Stimulated activated CD8-positive, alpha-beta memory T cell treated with anti-CD3 and anti-CD28 coated beads, Interleukin-12 subunit alpha, Interleukin-12 subunit beta, amount 100 ng/mL, for 24 hours (primary cell): ENCODE measurements around the gene FAM110C.
A peak's percentile ranks its signal among the peaks of the same experiment; 100 is the strongest.
"Not testable (repeated sequence)": the region's sequence is repeated elsewhere in the genome, so short reads cannot be mapped to it uniquely, and the experiment has no call there.

Experiments used
- DNase-seq: peaks from one replicate; pipeline ENCODE4 v3.0.0-alpha.2; 2020; ENCODE audit errors: extremely low read depth

Gene FAM110C

DNA sequence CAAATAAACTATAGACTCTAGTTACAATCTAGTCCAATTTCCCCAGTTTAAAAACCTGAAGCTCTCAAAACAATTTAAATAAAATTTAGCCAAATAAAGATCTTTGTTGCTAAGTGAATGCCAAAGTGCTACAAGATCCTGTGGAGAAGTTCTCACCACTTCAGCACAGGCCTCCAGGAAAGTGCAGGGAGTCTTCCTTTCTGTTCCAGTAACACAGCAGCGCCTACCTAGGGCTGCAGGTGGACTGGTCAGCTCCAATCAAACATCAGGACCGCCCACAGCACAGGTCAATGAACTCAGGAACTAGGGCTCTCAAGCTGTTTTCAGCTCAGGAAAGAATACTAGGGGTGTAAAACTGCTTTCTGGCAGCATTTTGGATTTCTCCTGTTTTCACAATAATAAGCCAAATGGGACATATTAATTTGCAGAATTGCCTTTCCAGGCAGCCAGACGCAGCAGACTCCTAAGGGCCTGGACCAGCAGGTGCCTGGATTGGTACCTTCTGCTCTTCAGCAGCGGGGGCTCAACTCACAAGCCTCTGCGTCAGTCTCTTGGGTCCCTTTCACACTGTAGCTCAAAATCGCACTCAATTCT lies 1.5 kb downstream of the FAM110C start:
- DNase-seq = no peak

GRCh38 chr2:42788-43187 lies 3.5 kb downstream of the FAM110C start:
- no peak for DNase-seq

DNA sequence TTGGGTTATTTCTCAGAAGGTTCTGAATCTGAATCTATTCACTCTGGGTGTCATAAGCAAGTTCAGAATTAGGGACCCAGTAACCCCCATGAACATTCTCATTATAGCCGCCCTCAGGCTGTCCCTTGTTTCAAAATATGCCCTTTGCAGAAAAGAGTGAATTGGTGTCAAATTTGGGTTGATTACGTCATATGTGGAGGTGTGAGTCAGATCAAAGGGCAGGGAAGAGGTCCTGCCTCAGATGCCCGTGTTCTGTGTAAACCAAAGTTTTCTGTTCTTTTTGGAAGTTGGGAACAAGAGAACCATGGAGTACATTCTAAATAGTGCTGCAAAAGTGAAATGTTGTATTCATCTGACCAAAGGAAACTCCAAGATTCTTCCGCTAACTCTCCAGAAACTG lies 5.8 kb downstream of the FAM110C start:
- no peak for DNase-seq

DNA sequence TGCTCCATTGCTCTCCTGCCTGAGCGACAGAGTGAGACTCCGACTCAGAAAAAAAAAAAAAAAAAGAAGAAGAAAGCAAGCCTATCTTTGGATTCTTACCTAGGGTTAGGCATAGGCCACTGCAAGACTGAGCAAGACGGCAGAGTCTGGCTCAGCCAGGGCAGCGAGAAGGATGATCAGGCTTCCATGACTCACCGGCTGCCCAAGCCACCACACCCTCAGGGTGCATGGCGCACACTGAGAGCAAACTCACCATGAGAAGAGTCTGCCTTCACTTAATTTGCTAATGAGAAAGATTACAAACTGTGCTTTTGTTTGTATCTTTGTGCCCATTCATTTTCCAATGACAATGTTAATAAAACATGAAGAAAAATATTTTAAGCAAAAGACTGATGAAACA lies 8.2 kb downstream of the FAM110C start:
- DNase-seq = no peak

DNA sequence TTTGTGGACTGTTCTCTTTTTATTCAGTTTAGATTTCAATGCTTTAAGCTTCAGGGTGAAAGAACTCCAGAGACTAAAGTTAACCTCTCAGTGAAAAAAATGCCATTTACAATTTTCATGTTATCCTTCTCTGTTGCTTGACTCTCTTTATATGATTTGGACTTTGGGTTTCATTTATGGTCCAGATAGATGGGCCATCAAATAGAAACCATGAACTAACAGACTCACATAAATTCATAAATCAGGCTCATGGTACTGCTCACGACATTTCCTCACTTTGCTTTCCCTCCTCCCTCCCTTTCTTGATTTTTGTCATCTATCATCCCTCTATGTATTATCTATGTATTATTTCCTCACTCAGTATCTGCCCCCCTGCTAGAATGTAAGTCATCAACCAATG lies 10.0 kb downstream of the FAM110C start:
- DNase-seq = no peak

GRCh38 chr2:35852-36251 lies 10.5 kb downstream of the FAM110C start:
- DNase-seq = no peak

- DNase-seq = no peak
Observed at GRCh38 chr2:33620-34019, 12.7 kb downstream of the FAM110C start.

DNA sequence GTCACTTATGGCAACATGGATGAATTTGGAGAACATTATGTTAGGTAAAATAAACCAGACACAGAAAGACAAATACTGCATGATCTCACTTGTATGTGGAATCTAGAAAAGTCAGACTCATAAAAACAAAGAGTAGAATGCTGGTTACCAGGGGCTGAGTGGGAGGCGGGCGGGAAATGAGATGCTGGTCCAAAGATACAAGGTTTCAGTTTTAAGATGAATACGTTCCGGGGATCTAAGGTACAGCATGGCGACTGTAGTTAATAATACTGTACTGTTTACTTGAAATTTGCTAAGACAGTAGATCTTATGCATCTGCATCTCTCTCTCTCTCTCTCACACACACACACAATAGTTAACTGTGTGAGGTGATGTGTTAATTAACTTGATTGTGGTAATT lies 14.2 kb downstream of the FAM110C start:
- peak; percentile 22 for DNase-seq

DNA sequence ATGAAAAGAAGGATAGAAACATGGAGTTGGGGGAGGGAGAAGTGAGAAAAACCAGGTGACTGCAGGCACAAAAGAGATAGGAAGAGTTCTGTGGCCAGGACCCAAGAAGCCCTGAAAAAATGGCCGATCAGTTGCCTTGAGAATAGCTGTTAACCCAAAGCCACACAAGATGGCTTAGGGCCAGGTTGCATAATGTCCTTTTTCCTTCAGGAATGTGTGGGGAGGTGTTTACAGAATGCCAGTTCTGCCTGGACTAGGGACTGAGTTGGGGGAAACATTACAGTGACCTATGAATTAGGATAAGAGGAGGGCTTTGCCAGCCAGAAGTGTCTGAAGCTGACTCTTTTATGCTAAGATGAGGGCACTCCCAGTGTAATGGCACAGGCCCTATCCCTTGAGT lies 17.1 kb downstream of the FAM110C start:
- DNase-seq = no peak

- no peak for DNase-seq
Observed at GRCh38 chr2:28406-28975, 17.8 kb downstream of the FAM110C start.

GRCh38 chr2:26891-27290 lies 19.4 kb downstream of the FAM110C start:
- DNase-seq = no peak

DNA sequence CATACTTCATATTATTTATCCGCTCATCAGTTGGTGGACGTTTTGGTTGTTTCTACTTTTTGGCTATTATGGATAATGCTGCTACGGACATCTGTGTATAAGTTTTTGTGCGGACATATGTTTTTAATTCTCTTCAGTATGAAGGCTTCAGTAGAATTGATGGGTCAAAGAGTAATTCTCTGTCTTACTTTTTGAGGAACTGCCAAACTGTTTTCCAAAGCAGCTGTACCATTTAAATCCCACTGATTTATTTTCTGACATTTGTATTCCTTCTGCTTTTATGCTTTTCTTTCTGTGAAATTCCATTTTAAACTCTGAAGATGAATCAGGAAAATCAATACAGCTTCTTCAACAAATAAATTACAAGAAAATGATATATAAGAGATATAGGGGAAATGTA lies 20.8 kb downstream of the FAM110C start:
- DNase-seq = no peak

- DNase-seq = not testable (repeated sequence)
Observed at GRCh38 chr2:24591-24990, 21.7 kb downstream of the FAM110C start.

GRCh38 chr2:24107-24506 lies 22.2 kb downstream of the FAM110C start:
- no peak for DNase-seq

- DNase-seq = no peak
Observed at GRCh38 chr2:23283-23682, 23.0 kb downstream of the FAM110C start.

GRCh38 chr2:22244-22643 lies 24.1 kb downstream of the FAM110C start:
- not testable (repeated sequence) for DNase-seq

- not testable (repeated sequence) for DNase-seq
Observed at GRCh38 chr2:20259-20658, 26.0 kb downstream of the FAM110C start.

DNA sequence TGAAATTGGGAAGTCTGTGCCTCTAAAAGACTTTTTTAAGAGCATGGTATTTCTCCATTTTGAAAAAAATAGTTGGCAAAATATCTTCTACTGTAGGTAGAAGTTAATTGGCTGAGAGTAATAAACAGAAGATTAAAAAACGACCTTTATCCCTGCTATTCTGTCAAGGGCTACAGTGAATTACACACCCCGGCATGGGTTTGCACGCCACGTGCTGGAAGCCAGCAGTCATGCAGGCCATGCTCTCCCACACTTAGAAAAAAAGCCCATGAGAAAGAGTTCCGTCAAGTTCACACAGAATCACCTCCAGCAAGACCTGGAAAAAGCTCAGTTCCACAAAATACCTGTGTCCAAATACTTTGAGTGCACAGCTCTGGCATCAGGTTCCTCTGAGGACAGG lies 26.8 kb downstream of the FAM110C start:
- DNase-seq = no peak

DNA sequence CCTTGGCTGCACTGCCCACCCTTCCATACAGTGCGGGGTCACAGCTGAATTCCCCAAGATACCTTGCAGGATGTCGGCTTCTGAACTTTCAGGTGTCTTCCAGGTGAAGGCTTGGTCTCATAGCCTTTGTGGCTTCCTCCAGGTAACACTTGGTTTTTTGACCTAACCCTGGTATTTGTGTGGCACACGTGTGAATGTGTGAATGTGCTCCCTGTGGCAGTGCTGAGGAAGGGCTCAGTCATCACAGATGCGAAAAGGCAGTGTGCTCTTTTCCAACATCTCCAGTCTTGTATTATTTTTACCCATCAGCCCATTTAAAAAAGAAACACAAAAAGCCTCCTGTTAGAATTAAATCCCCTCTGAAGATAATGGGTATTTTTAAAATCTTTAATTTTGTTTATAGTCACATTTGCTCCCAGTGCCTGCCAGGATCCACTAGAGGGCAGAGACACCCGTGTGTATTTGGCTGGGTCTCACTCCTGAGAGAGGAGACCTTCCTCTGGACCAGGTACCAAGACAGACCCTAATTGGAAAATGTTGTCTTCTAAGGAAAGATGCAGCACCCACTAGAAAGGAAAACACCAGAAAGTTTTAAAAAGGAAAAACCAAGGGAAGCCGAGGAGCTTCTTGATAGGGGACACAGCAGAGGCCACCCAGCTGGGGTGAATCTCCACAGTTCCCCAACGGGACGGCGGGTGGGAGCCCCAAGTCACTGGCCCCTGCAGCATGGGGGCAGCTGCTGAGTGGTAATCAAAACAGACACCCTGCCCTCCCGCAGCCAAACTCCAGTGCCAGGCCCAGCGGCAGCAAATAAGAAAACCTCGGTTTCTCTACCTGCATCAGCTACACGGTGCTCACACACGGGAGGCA lies 27.7 kb downstream of the FAM110C start:
- no peak for DNase-seq

- not testable (repeated sequence) for DNase-seq
Observed at GRCh38 chr2:15916-16315, 30.4 kb downstream of the FAM110C start.

DNA sequence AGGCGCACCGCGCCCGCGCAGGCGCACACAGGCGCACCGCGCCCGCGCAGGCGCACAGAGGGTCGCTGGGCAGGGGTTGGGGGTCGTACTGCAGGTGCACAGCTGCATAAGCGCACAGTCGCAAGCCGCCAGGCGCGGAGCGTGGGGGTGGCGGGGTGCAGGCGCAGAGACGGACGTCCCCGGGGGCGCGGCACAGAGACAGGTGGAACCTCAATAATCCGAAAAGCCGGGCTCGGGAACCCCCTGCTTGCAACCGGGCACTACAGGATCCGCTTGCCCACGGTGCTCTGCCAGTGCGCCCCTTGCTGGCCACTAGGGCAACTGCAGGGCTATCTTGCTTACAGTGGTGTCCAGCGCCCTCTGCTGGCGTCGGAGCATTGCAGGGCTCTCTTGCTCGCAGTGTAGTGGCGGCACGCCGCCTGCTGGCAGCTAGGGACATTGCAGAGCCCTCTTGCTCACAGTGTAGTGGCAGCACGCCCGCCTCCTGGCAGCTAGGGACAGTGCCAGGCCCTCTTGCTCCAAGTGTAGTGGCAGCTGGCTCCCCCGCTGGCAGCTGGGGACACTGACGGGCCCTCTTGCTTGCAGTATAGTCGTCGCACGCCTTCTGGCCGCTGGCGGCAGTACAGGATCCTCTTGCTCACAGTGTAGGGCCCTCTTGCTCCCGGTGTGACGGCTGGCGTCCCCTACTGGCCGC lies 34.9 kb downstream of the FAM110C start:
- DNase-seq = peak; percentile 41

GRCh38 chr2:10222-10875 lies 36.0 kb downstream of the FAM110C start:
- DNase-seq = no peak
